Heart left ventricle (tissue), 13 donors: ENCODE results near the gene NDST1.

Experiments
- CTCF ChIP-seq, 12 donors: fragments of 200-600 bp; sonication (generic) in 4 of 12; IDR thresholded peaks; one replicate each; pipeline versions ENCODE4 v1.5.0 to v1.8.0; 2018 to 2022; ENCODE audit warnings: antibody characterized with exemption in 12 of 12, mild to moderate bottlenecking in 5 of 12
- POLR2A ChIP-seq, 2 donors: fragments of 450-650 bp; IDR thresholded peaks; one replicate each; pipeline ENCODE4 v1.6.1; 2017; ENCODE audit warnings: antibody characterized with exemption in 2 of 2, mild to moderate bottlenecking in 2 of 2, moderate library complexity in 2 of 2
- donor health status: ischemic (EF 13 %, LVEDD 7.1; RV severe dilation, severe dysfunction).
- donor health status: DM: no; HTN: yes; CAD: no.
- donor health status: DM: no; HTN: no; CAD: no.
- donor health status: ischemic (EF 25% LVEDD 6.9; RV normal size, moderate dysfunction).
- donor health status: ischemic (EF 25% LVEDD 5.7; RV mildly dilated, moderate dysfunction).
- donor health status: ischemic (EF 35%, LVEDD 5.7; RV mildly dilated, moderate dysfunction).
- donor health status: nonischemic (EF 11% LVEDD 7.7; RV severe dilation, severe dysfunction).
- donor health status: DM: yes; HTN: yes; CAD: no.
- donor health status: PGD.
- donor health status: ischemic (EF 29% LVEDD 5.4; RV normal size, mild dysfunction).
- donor health status: nonischemic (EF 23%, LVEDD 6.1; RV moderate dilation, normal function).

GRCh38 chr5:150525781-150526180 lies 17.9 kb downstream of the NDST1 start:
- TF ChIP-seq CTCF (IDR thresholded peaks at IDR 0.05) (no peak), POLR2A (IDR thresholded peaks at IDR 0.05) (no peak)
